Activated CD8-positive, alpha-beta T cell treated with anti-CD3 and anti-CD28 coated beads for 36 hours (primary cell): ENCODE measurements around the gene PCDHGB7. TPM values are rescaled to one million over a fixed set of nuclear protein-coding genes. Genes with fewer than 3 reads are reported as not detected.

ENCODE experiments used
- total RNA-seq, 2 experiments: library from RNA; stranded (reverse); gene quantifications; one replicate each; pipeline ENCODE4 v1.2.3, GENCODE V29; 2021

The PCDHGB7 gene
- total RNA-seq, 2 experiments from 2014 or later: not detected

Other genes with a start within 250 kb of the PCDHGB7 start
- not detected for gene PCDHB7, start 245.0 kb upstream of the PCDHGB7 start, total RNA-seq
- gene PCDHB8, start 239.9 kb upstream of the PCDHGB7 start, total RNA-seq: not detected
- gene PCDHB16, start 235.3 kb upstream of the PCDHGB7 start, total RNA-seq: not detected
- not detected for gene PCDHB9, start 230.5 kb upstream of the PCDHGB7 start, total RNA-seq
- not detected for gene PCDHB10, start 225.3 kb upstream of the PCDHGB7 start, total RNA-seq
- gene PCDHB11, start 218.1 kb upstream of the PCDHGB7 start, total RNA-seq: not detected
- gene PCDHB12, start 209.0 kb upstream of the PCDHGB7 start, total RNA-seq: not detected
- not detected for gene PCDHB13, start 203.8 kb upstream of the PCDHGB7 start, total RNA-seq
- gene PCDHB14, start 194.3 kb upstream of the PCDHGB7 start, total RNA-seq: not detected
- not detected for gene PCDHB15, start 172.3 kb upstream of the PCDHGB7 start, total RNA-seq
- under 1 TPM in 1 of 2 experiments, not detected in 1; 0.25 TPM for gene SLC25A2, start 113.6 kb upstream of the PCDHGB7 start, total RNA-seq
- gene TAF7, start 96.9 kb upstream of the PCDHGB7 start, total RNA-seq: 10 to 100 TPM; 56.2 to 58.1 TPM
- under 1 TPM in 1 of 2 experiments, not detected in 1; 0.07 TPM for gene PCDHGA1, start 87.2 kb upstream of the PCDHGB7 start, total RNA-seq
- not detected for gene PCDHGA2, start 78.9 kb upstream of the PCDHGB7 start, total RNA-seq
- gene PCDHGA3, start 73.8 kb upstream of the PCDHGB7 start, total RNA-seq: not detected
- gene PCDHGB1, start 67.6 kb upstream of the PCDHGB7 start, total RNA-seq: not detected
- gene PCDHGA4, start 62.7 kb upstream of the PCDHGB7 start, total RNA-seq: not detected
- gene PCDHGB2, start 57.7 kb upstream of the PCDHGB7 start, total RNA-seq: under 1 TPM; 0.11 to 0.14 TPM
- gene PCDHGA5, start 53.5 kb upstream of the PCDHGB7 start, total RNA-seq: not detected
- gene PCDHGB3, start 47.4 kb upstream of the PCDHGB7 start, total RNA-seq: under 1 TPM; 0.07 to 0.16 TPM
- not detected for gene PCDHGA6, start 43.8 kb upstream of the PCDHGB7 start, total RNA-seq
- not detected for gene PCDHGA7, start 34.9 kb upstream of the PCDHGB7 start, total RNA-seq
- not detected for gene PCDHGB4, start 30.0 kb upstream of the PCDHGB7 start, total RNA-seq
- not detected for gene PCDHGA8, start 25.0 kb upstream of the PCDHGB7 start, total RNA-seq
- under 1 TPM in 1 of 2 experiments, not detected in 1; 0.11 TPM for gene PCDHGB5, start 19.7 kb upstream of the PCDHGB7 start, total RNA-seq
- under 1 TPM in 1 of 2 experiments, not detected in 1; 0.09 TPM for gene PCDHGA9, start 14.9 kb upstream of the PCDHGB7 start, total RNA-seq
- gene PCDHGB6, start 9.7 kb upstream of the PCDHGB7 start, total RNA-seq: under 1 TPM in 1 of 2 experiments, not detected in 1; 0.09 TPM
- gene PCDHGA10, start 4.7 kb upstream of the PCDHGB7 start, total RNA-seq: not detected
- gene PCDHGA11, start 3.4 kb downstream of the PCDHGB7 start, total RNA-seq: not detected
- gene PCDHGA12, start 12.8 kb downstream of the PCDHGB7 start, total RNA-seq: not detected
- gene PCDHGC3, start 58.3 kb downstream of the PCDHGB7 start, total RNA-seq: not detected
- gene PCDHGC4, start 67.4 kb downstream of the PCDHGB7 start, total RNA-seq: not detected
- gene PCDHGC5, start 71.4 kb downstream of the PCDHGB7 start, total RNA-seq: not detected
- 100 to 1,000 TPM; 209 to 218 TPM for gene DIAPH1, start 201.3 kb downstream of the PCDHGB7 start, total RNA-seq
- 10 to 100 TPM; 94.8 to 98.3 TPM for gene HDAC3, start 219.2 kb downstream of the PCDHGB7 start, total RNA-seq
- gene RELL2, start 219.3 kb downstream of the PCDHGB7 start, total RNA-seq: 10 to 100 TPM; 31.4 to 35.6 TPM
- 10 to 100 TPM; 30.1 to 31.8 TPM for gene FCHSD1, start 233.7 kb downstream of the PCDHGB7 start, total RNA-seq